HepG2 (cell line): ENCODE results near the gene PLD1. TPM values are rescaled to one million over a fixed set of nuclear protein-coding genes. Genes with fewer than 3 reads are reported as not detected.

Experiments used
- ATAC-seq: fragments of 200-7000 bp; cut with Tn5 transposase; 3 replicates; pipeline ENCODE4 v1.9.1; 2020; ENCODE audit warnings: mild to moderate bottlenecking, moderate library complexity
- BruUV-seq: library from RNA; stranded (reverse); fragments of 400-500 nt; replicated peaks from 2 replicates; lab custom pipeline; 2021; lab: Mats Ljungman, UMichigan
- CTCF ChIA-PET: fragments of 300-600 bp; formaldehyde crosslinking; extraction: SDS; loops from one replicate; lab custom pipeline; 2021; ENCODE audit warnings: low total read pairs, inconsistent platforms, low intra/inter-chr PET ratio; lab: Yijun Ruan, JAX
- POLR2A ChIA-PET: fragments of 350-600 bp; sonication (Branson Sonifier 250); formaldehyde crosslinking; loops from one replicate; lab custom pipeline; 2020; ENCODE audit warnings: antibody characterized with exemption, inconsistent platforms; lab: Yijun Ruan, JAX
- DNase-seq: peaks from one replicate; pipeline ENCODE4 v3.0.0-alpha.2; 2015; ENCODE audit warnings: low spot score
- FAIRE-seq: peaks from 3 replicates; lab custom pipeline; 2011; peaks lifted over from hg19 to GRCh38; lab: Jason Lieb, UNC
- H2AFZ ChIP-seq: one replicate; pipeline ENCODE4 v1.6.1; 2011; ENCODE audit warnings: low read length, inconsistent platforms
- H3K27ac ChIP-seq: fragments of 300-600 bp; 3 replicates; pipeline ENCODE4 v1.8.0; 2011; ENCODE audit warnings: mixed run types, mild to moderate bottlenecking, mixed read lengths, low read length, inconsistent platforms; ENCODE audit not compliant: insufficient read depth; ENCODE audit errors: extremely low read length
- H3K27me3 ChIP-seq, 2 experiments: fragments of 200-600 bp in 1 of 2; 2 replicates in 1 of 2; 3 replicates in 1 of 2; pipeline versions ENCODE4 v1.6.0 to v1.8.0; 2011; ENCODE audit warnings: low read length in 2 of 2, mild to moderate bottlenecking in 2 of 2, moderate library complexity in 2 of 2, inconsistent platforms in 1 of 2; ENCODE audit not compliant: insufficient read depth in 2 of 2, control insufficient read depth in 1 of 2
- H3K36me3 ChIP-seq, 2 experiments: fragments of 200-600 bp in 1 of 2; replicated peaks in 1 of 2; 2 replicates in 1 of 2; 3 replicates in 1 of 2; pipeline versions ENCODE4 v1.5.1 to v1.8.0; 2011; ENCODE audit warnings: low read length in 2 of 2, inconsistent platforms in 1 of 2; ENCODE audit not compliant: insufficient read depth in 2 of 2, control insufficient read depth in 1 of 2
- H3K4me1 ChIP-seq: 2 replicates; pipeline ENCODE4 v1.5.1; 2012; ENCODE audit warnings: low read length, inconsistent platforms; ENCODE audit not compliant: insufficient read depth
- H3K4me2 ChIP-seq: 2 replicates; pipeline ENCODE4 v1.6.0; 2011; ENCODE audit warnings: low read depth, low read length, inconsistent platforms
- H3K4me3 ChIP-seq, 3 experiments: fragments of 200-600 bp in 1 of 3; sonication (generic), shearing (Covaris generic) in 1 of 3; replicated peaks in 1 of 3; 2 replicates each; pipeline ENCODE4 v1.5.1; 2011 to 2016; ENCODE audit warnings: low read length in 3 of 3, inconsistent platforms in 2 of 3, low read depth in 2 of 3, mild to moderate bottlenecking in 2 of 3, control low read depth in 1 of 3, mixed read lengths in 1 of 3; ENCODE audit not compliant: insufficient read depth in 1 of 3
- H3K79me2 ChIP-seq: one replicate; pipeline ENCODE4 v1.6.1; 2011; ENCODE audit warnings: low read length, inconsistent platforms; ENCODE audit not compliant: insufficient read depth
- H3K9ac ChIP-seq: 2 replicates; pipeline ENCODE4 v1.6.0; 2011; ENCODE audit warnings: mild to moderate bottlenecking, low read depth, low read length, inconsistent platforms; ENCODE audit not compliant: insufficient read depth
- H3K9me3 ChIP-seq: 2 replicates; pipeline ENCODE4 v1.5.1; 2012; ENCODE audit warnings: mild to moderate bottlenecking, low read length
- H4K20me1 ChIP-seq: 2 replicates; pipeline ENCODE4 v1.6.0; 2011; ENCODE audit warnings: inconsistent platforms, mild to moderate bottlenecking, low read length, moderate library complexity; ENCODE audit not compliant: insufficient read depth
- ETV5 ChIP-seq: IDR thresholded peaks from 2 replicates; pipeline ENCODE4 v1.6.1; 2018; ENCODE audit warnings: missing biosample characterization, missing genetic modification reagents, inconsistent platforms, borderline replicate concordance
- GABPA ChIP-seq, 2 experiments: IDR thresholded peaks; 2 replicates each; pipeline ENCODE4 v1.6.1; 2011 to 2016; ENCODE audit warnings: low read depth in 2 of 2, low read length in 1 of 2, missing biosample characterization in 1 of 2, missing genetic modification characterization in 1 of 2
- NCOA5 ChIP-seq: sonication (generic); formaldehyde crosslinking; IDR thresholded peaks from 2 replicates; pipeline ENCODE4 v1.4.0; 2020; ENCODE audit warnings: missing genetic modification reagents
- NFIC ChIP-seq: IDR thresholded peaks from 2 replicates; pipeline ENCODE4 v1.6.1; 2012; ENCODE audit warnings: mild to moderate bottlenecking, low read length, inconsistent platforms
- RAD51 ChIP-seq: fragments of 450-650 bp; IDR thresholded peaks from 2 replicates; pipeline ENCODE4 v1.6.1; 2016; ENCODE audit warnings: borderline replicate concordance
- ZNF343 ChIP-seq: sonication (generic); formaldehyde crosslinking; IDR thresholded peaks from 2 replicates; pipeline ENCODE4 v1.4.0; 2020; ENCODE audit warnings: mild to moderate bottlenecking, missing genetic modification reagents
- ZNF572 ChIP-seq: sonication (generic); formaldehyde crosslinking; IDR thresholded peaks from 2 replicates; pipeline ENCODE4 v1.5.1; 2020; ENCODE audit warnings: mild to moderate bottlenecking, missing genetic modification reagents
- ZNF724P ChIP-seq: sonication (generic); formaldehyde crosslinking; IDR thresholded peaks from 2 replicates; pipeline ENCODE4 v1.8.0; 2022; ENCODE audit warnings: missing genetic modification reagents, borderline replicate concordance
- ZNF770 ChIP-seq: sonication (generic); formaldehyde crosslinking; IDR thresholded peaks from 2 replicates; pipeline ENCODE4 v1.5.0; 2020; ENCODE audit warnings: mild to moderate bottlenecking, missing genetic modification reagents
- WGBS: methylation state at CpG from one replicate; pipeline ENCODE4 v1.1.6; 2017; ENCODE audit warnings: low lambda C conversion rate; 5-methylcytosine and 5-hydroxymethylcytosine counted together
- in situ Hi-C: cut with HindIII; loops from 2 replicates; pipeline ENCODE4 v1.10.0; 2017; ENCODE audit warnings: low pct_unique_long_range_greater_than_20kb; ENCODE audit not compliant: extremely low pct_ligation_motif_present
- intact Hi-C: fragments of 100-400 bp; cut with micrococcal nuclease; formaldehyde crosslinking; loops from one replicate; pipeline ENCODE4 v1.10.0; 2022; ENCODE audit not compliant: unreplicated experiment
- polyA plus RNA-seq, 8 experiments: library from polyadenylated mRNA; depleted of rRNA in 3 of 8; stranded (reverse) in 7 of 8; unstranded in 1 of 8; fragments of >200 nt; fragmentation: Illumina TruSeq in 4 of 8; extraction: Trizol in 4 of 8; gene quantifications; 2 replicates each; pipeline versions ENCODE4 v1.2.1 to v1.2.3, GENCODE V29; 2011 to 2016; ENCODE audit warnings: low read depth in 4 of 8, missing spikeins in 1 of 8, mixed read lengths in 1 of 8; ENCODE audit not compliant: insufficient read depth in 1 of 8
- total RNA-seq, 5 experiments: library from RNA; depleted of rRNA; stranded (reverse); fragments of >200 nt; fragmentation: Illumina TruSeq; extraction: Trizol; gene quantifications; 2 replicates each; pipeline ENCODE4 v1.2.3, GENCODE V29; 2016; ENCODE audit warnings: low read depth in 1 of 5
- TF ChIP-seq, protein P1 (sequence below): sonication (generic); formaldehyde crosslinking; IDR thresholded peaks from 2 replicates; pipeline ENCODE4 v1.5.0; 2020; ENCODE audit warnings: mild to moderate bottlenecking, missing genetic modification reagents

Gene PLD1
- total and polyA plus RNA-seq, 2 of the 13 experiments (the other 11 are each of a cell fraction or from before 2014, with no cell fraction given), result 27.1 to 59.4 TPM

- H3K4me3 ChIP-seq, result no peak overlapping the region
- no peak overlapping the region for H3K9ac ChIP-seq
- POLR2A ChIA-PET, result no interaction called here
- ATAC-seq, result no peak
- 98% methylated on average over 3 of the region's 3 CpGs for WGBS
- BruUV-seq, result no TSS peak
- CTCF ChIA-PET, result no interaction called here
- H3K36me3 ChIP-seq, result peaks cover 22 to 81% of the 10 kb centered on the region in 2 experiments
- no peaks in the 10 kb centered on the region for H3K4me1 ChIP-seq
- DNase-seq, result no peak
- no peaks in the 10 kb centered on the region for H3K27me3 ChIP-seq
- intact Hi-C loops, result no loop called here
- no peak for FAIRE-seq
- H3K27ac ChIP-seq, result no peak overlapping the region
- no peak overlapping the region for H3K4me2 ChIP-seq
- no peak for TF ChIP-seq ZNF572 (CRISPR knock-in tag)
- no peak for TF ChIP-seq RAD51
- TF ChIP-seq, protein P1, sequence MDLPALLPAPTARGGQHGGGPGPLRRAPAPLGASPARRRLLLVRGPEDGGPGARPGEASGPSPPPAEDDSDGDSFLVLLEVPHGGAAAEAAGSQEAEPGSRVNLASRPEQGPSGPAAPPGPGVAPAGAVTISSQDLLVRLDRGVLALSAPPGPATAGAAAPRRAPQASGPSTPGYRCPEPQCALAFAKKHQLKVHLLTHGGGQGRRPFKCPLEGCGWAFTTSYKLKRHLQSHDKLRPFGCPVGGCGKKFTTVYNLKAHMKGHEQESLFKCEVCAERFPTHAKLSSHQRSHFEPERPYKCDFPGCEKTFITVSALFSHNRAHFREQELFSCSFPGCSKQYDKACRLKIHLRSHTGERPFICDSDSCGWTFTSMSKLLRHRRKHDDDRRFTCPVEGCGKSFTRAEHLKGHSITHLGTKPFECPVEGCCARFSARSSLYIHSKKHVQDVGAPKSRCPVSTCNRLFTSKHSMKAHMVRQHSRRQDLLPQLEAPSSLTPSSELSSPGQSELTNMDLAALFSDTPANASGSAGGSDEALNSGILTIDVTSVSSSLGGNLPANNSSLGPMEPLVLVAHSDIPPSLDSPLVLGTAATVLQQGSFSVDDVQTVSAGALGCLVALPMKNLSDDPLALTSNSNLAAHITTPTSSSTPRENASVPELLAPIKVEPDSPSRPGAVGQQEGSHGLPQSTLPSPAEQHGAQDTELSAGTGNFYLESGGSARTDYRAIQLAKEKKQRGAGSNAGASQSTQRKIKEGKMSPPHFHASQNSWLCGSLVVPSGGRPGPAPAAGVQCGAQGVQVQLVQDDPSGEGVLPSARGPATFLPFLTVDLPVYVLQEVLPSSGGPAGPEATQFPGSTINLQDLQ, result no peak
- TF ChIP-seq ETV5, result no peak
- TF ChIP-seq NCOA5 (CRISPR knock-in tag), result no peak
- TF ChIP-seq ZNF724P (CRISPR knock-in tag), result no peak
- no peak for TF ChIP-seq ZNF343 (CRISPR knock-in tag)
- no peak for TF ChIP-seq NFIC
- TF ChIP-seq GABPA (IDR thresholded peaks at IDR 0.05; ENCODE audit: low read depth, low read length), result no peak
- no peak for TF ChIP-seq GABPA (CRISPR knock-in tag; IDR thresholded peaks at IDR 0.05; ENCODE audit: low read depth)
- no peak for TF ChIP-seq ZNF770 (CRISPR knock-in tag)
- H3K9me3 ChIP-seq, result no peaks in the 10 kb centered on the region
- in situ Hi-C loops, result no loop called here
- no peaks in the 10 kb centered on the region for H3K79me2 ChIP-seq
- H4K20me1 ChIP-seq, result no peaks in the 10 kb centered on the region
- no peak overlapping the region for H2AFZ ChIP-seq
These were observed 150.1 kb downstream of the PLD1 start for GRCh38 chr3:171660188-171660587.
